Erythroblast (primary cell): ENCODE results near the gene TM9SF2.

Experiments used
- GATA1 ChIP-seq: IDR thresholded peaks from 2 replicates; pipeline ENCODE4 v1.6.1; 2011; ENCODE audit warnings: low read depth, mild to moderate bottlenecking, control low read depth, low read length, moderate library complexity
- POLR2A ChIP-seq: IDR thresholded peaks from 2 replicates; pipeline ENCODE4 v1.6.1; 2011; ENCODE audit warnings: mild to moderate bottlenecking, low read length

DNA sequence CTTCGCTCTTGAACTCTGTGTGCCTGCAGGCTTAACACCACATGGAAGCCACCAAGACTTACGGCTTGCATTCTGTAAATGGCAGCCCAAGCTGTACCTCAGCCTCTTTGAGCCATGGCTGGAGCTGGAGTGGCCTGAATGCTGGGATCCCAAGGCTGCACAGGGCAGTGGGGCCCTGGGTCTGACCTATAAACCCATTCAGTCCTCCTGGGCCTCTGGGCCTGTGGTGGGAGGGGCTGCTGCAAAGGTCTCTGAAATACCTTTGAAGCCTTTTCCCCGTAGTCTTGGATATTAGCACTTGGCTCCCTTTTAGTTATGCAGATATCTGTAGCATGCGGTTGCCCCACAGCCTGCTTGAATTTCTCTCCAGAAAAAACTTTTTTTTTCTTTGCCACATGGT, 8.2 kb downstream of the TM9SF2 start:
- TF ChIP-seq POLR2A = no peak
- no peak for TF ChIP-seq GATA1
